NCI-H2196 (cell line): ENCODE data around the gene GET3.
"Not testable (repeated sequence)": the region's sequence is repeated elsewhere in the genome, so short reads cannot be mapped to it uniquely, and the experiment has no call there.

Source experiments
- DNase-seq: peaks from one replicate; lab custom pipeline; 2025; ENCODE audit not compliant: unreplicated experiment; lab: John Stamatoyannopoulos, UW

The GET3 gene

DNA sequence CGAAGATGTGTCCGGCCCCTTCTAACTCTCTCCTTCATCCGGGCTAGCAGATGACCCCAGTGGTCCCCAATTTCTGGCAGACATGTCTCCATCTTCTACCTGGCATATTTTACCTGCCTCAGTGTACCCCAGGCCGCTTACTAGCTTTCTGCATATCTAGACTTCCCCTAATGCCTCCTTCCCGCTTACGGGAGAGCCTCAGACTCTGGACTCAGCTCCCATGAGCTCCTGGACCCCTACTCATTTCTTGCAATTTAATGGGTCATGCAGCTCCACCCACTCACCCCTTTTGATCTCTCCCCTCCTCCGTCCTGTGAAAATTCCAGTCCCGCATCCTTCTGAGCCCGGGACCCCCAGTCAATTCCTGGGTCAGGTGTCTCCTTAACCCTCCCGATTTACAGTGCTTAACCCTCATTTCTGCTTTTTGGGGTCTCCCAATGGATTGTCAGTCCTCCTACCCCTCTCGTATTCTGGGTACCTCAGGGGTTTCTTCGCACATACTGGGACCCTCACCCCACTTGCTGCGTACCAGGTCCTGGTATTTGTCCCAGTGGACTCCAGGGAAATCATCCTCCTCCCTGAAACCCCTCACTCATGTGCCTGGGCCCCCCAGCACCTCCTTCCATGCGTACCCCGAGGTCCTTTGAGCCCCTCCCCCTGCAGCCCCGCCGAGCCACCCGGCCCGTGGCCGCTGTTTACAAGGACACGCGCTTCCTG is 53.5 kb downstream of the GET3 start:
- no peak for DNase-seq

DNA sequence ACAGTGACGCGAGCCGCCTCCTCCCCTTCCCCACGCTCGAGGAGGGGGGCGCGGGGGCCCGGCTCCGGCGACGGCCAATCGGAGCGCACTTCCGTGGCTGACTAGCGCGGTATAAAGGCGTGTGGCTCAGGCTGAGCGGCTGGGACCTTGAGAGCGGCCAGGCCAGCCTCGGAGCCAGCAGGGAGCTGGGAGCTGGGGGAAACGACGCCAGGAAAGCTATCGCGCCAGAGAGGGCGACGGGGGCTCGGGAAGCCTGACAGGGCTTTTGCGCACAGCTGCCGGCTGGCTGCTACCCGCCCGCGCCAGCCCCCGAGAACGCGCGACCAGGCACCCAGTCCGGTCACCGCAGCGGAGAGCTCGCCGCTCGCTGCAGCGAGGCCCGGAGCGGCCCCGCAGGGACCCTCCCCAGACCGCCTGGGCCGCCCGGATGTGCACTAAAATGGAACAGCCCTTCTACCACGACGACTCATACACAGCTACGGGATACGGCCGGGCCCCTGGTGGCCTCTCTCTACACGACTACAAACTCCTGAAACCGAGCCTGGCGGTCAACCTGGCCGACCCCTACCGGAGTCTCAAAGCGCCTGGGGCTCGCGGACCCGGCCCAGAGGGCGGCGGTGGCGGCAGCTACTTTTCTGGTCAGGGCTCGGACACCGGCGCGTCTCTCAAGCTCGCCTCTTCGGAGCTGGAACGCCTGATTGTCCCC is 54.2 kb downstream of the GET3 start, which contains the start of gene JUNB:
Gene JUNB, plus strand, starts transcription at position 142 of the 706 bp plus-strand sequence. Its CDS starts 286 bp downstream, at position 428.
- peak; percentile 96 for DNase-seq

DNA sequence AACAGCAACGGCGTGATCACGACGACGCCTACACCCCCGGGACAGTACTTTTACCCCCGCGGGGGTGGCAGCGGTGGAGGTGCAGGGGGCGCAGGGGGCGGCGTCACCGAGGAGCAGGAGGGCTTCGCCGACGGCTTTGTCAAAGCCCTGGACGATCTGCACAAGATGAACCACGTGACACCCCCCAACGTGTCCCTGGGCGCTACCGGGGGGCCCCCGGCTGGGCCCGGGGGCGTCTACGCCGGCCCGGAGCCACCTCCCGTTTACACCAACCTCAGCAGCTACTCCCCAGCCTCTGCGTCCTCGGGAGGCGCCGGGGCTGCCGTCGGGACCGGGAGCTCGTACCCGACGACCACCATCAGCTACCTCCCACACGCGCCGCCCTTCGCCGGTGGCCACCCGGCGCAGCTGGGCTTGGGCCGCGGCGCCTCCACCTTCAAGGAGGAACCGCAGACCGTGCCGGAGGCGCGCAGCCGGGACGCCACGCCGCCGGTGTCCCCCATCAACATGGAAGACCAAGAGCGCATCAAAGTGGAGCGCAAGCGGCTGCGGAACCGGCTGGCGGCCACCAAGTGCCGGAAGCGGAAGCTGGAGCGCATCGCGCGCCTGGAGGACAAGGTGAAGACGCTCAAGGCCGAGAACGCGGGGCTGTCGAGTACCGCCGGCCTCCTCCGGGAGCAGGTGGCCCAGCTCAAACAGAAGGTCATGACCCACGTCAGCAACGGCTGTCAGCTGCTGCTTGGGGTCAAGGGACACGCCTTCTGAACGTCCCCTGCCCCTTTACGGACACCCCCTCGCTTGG is 55.0 kb downstream of the GET3 start:
- DNase-seq: peak; percentile 74

DNA sequence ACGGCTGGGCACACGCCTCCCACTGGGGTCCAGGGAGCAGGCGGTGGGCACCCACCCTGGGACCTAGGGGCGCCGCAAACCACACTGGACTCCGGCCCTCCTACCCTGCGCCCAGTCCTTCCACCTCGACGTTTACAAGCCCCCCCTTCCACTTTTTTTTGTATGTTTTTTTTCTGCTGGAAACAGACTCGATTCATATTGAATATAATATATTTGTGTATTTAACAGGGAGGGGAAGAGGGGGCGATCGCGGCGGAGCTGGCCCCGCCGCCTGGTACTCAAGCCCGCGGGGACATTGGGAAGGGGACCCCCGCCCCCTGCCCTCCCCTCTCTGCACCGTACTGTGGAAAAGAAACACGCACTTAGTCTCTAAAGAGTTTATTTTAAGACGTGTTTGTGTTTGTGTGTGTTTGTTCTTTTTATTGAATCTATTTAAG is 55.6 kb downstream of the GET3 start:
- DNase-seq: no peak

DNA sequence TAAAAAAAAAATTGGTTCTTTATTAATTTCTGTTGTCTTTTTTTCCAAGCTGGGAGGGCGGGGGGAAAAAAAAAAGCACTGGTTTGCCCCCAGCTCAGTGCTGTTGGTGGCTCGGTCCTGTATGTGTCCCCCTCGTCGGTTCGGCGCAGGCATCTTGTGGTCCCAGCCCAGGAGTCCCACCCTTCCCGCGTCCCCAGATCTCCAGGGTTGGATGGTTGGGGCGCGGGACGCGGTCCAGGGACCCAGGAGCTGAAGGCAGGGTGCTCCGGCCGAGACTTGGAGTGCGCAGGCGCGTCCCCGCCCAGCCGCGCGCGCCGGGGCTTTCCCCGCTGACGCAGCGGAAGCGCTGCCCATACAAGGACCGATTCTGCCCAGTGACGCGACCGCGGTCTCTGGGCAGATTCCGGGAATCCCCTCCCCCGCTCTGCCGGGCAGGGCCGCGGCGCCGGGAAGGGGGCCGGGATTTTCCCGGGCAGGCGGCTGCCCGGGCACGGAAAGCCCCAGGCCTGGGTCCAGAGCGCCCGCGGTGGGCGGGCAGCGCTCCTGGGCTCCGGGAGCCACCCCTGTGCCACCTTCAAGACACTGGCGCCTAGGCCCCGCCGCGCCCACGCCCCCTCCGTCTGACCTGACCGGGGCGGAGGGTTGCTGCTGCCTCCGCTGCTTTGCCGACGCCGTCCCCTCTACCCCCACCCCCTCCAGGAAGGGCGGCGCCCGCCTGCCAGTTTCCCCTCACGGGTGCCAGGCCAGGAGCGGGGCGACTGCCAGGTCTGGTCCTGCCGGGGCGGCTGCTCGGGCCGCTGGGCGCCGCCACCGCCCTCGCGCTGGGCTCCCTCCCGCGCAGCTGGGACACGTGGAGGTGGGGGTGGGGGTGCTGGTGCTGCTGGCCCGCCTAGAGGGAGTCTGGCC is 56.2 kb downstream of the GET3 start:
- DNase-seq: peak; percentile 97

DNA sequence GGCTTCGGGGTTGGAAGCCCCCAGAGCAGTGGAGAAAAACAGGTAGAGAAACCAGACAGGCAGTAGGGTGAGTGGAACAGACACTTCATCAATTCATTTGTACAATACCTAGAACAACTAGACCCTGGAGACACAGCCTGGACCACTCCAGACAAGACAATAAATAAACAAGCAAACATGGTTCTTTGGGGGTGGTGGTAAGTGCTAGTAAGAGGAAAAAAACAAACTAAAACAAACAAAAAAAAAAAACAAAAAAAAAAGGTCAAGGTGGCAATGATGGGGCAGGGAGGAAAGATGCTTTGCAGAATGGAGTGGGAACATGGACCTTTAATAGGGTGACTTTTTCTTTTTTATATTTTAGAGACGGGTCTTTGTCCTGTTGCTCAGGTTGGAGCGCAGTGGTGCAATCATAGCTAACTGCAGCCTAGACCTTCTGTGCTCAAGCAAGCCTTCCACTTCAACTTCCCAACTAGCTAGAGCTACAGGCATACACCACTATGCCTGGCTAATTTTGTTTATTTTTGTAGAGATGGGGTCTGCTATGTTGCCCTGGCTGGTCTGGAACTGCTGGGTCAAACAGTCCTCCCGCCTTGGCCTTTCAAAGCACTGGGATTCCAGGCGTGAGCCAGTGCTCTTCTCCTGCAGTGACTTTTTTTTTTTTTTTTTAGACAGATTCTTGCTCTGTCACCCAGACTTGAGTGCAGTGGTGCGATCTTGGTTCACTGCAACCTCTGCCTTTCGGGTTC is 57.1 kb downstream of the GET3 start:
- no peak for DNase-seq

DNA sequence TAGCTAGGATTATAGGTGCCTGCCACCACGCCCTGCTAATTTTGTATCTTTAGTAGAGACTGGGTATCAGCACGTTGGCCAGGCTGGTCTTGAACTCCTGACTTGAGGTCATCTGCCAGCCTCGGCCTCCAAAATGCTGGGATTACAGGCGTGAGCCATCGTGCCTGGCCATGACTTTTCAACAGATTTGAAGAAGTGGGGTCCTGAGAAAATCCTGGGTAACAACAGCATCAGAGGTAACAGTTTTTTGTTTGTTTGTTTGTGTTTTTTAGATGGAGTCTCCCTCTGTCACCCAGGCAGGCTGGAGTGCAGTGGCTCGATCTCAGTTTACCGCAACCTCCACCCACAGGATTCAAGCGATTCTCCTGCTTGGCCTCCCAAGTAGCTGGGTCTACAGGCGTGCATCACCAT is 57.7 kb downstream of the GET3 start:
- DNase-seq: no peak

DNA sequence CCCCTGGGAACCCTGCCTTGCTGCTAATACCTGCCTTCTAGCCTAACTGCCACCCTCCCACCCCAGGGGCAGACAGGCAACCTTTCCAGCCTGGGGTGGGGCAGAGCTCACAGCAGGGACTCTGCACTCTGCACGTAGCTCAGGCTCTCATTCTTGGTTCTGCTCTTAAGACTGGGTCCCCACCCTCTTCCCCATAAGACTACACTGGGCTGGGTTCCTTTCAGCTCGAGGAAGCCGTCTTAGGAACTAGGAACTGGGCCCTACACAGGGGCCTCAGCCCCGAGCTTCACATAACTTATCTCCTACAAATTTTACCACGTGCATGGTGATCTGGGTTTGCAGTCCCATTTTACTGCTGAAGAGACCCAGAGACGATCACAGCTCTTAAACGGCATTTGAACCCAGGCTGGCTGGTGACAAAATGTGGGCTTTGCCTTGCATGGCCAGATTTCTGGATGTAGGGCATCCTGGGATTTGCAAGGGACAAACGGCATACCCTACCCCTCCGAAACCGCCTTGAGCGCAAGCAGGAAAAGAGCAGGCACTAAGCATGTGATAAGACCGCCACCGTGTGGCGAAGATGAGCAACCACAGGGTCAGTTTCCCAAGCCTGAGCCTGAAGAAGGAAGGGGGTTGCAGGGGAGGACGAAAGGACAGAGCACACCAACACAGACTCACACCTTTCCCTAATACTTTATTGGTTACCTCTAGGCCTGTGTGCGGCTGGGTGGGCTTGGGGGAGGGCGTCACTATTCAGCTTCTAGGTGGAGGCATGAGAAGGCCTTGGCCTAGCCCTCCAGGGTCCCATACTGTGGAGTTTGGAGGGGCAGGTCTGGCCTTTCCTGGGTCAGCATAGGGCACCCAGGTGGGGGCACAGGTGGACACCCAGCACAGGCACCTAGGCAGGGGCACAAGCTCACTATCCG is 59.1 kb downstream of the GET3 start:
- DNase-seq: peak; percentile 88

DNA sequence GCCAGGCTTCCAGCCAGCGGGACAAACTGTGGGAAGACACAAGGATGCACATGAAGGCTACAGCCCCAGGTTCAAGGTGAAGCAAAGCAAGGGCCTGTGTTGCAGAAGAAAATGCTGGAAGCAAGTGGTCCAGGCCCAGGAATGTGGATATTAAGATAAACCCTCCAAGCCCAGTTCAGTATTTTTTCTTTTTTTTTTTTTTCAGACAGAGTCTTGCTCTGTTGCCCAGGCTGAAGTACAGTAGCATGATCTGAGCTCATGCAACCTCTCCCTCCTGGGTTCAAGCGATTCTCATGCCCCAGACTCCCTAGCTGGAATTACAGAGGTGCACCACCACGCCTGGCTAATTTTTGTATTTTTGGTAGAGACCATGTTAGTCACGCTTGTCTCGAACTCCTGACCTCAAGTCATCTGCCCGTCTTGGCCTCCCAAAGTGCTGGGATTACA is 59.9 kb downstream of the GET3 start:
- DNase-seq: no peak

DNA sequence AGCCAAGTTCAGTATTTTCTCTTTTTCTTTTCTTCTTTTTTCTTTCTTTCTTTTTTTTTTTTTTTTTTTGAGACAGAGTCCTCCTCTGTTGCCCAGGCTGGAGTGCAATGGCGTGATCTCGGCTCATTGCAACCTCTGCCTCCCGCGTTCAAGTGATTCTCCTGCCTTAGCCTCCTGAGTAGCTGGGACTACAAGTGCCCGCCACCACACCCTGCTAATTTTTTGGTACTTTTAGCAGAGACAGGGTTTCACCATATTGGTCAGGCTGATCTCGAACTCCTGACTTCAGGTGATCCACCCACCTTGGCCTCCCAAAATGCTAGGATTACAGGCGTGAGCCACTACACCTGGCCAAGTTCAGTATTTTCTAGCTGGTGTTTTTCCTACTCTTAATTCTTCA is 60.3 kb downstream of the GET3 start:
- not testable (repeated sequence) for DNase-seq
